HepG2 (cell line): ENCODE measurements around the gene NEURL4. TPM values are rescaled to one million over a fixed set of nuclear protein-coding genes. Genes with fewer than 3 reads are reported as not detected.

Experiments used
- ATAD3A ChIP-seq: sonication (generic); formaldehyde crosslinking; IDR thresholded peaks from 2 replicates; pipeline ENCODE4 v1.4.0; 2020; ENCODE audit warnings: missing genetic modification reagents
- BRD4 ChIP-seq: sonication (generic); formaldehyde crosslinking; IDR thresholded peaks from 2 replicates; pipeline ENCODE4 v1.4.0; 2020; ENCODE audit warnings: missing genetic modification reagents
- GATAD2A ChIP-seq: IDR thresholded peaks from 2 replicates; pipeline ENCODE4 v1.6.1; 2016
- KIAA2018 ChIP-seq: sonication (generic); formaldehyde crosslinking; IDR thresholded peaks from 2 replicates; pipeline ENCODE4 v1.5.0; 2020; ENCODE audit warnings: mild to moderate bottlenecking, missing genetic modification reagents, borderline replicate concordance
- NFE2L2 ChIP-seq: fragments of 150-350 bp; IDR thresholded peaks from 2 replicates; pipeline ENCODE4 v1.6.1; 2014; ENCODE audit warnings: low read length
- NR0B2 ChIP-seq: sonication (generic); formaldehyde crosslinking; IDR thresholded peaks from 2 replicates; pipeline ENCODE4 v1.4.0; 2020; ENCODE audit warnings: mild to moderate bottlenecking, missing genetic modification reagents
- RCOR2 ChIP-seq: IDR thresholded peaks from 2 replicates; pipeline ENCODE4 v1.6.1; 2016; ENCODE audit warnings: missing biosample characterization, missing genetic modification reagents
- TARDBP ChIP-seq: sonication (generic); formaldehyde crosslinking; IDR thresholded peaks from 2 replicates; pipeline ENCODE4 v1.8.0; 2022; ENCODE audit warnings: mild to moderate bottlenecking, missing genetic modification reagents
- TIGD3 ChIP-seq: sonication (generic); formaldehyde crosslinking; IDR thresholded peaks from 2 replicates; pipeline ENCODE4 v1.5.1; 2020; ENCODE audit warnings: mild to moderate bottlenecking, missing genetic modification reagents, borderline replicate concordance
- ZNF143 ChIP-seq: sonication (generic); formaldehyde crosslinking; IDR thresholded peaks from 2 replicates; pipeline ENCODE4 v1.4.0; 2020; ENCODE audit warnings: missing genetic modification reagents
- ZNF274 ChIP-seq: sonication (generic); formaldehyde crosslinking; IDR thresholded peaks from 2 replicates; pipeline ENCODE4 v1.5.1; 2020; ENCODE audit warnings: mild to moderate bottlenecking, missing genetic modification reagents
- ZNF570 ChIP-seq: sonication (generic); formaldehyde crosslinking; IDR thresholded peaks from 2 replicates; pipeline ENCODE4 v1.4.0; 2020; ENCODE audit warnings: mild to moderate bottlenecking, missing genetic modification reagents, borderline replicate concordance
- polyA plus RNA-seq, 8 experiments: library from polyadenylated mRNA; depleted of rRNA in 3 of 8; stranded (reverse) in 7 of 8; unstranded in 1 of 8; fragments of >200 nt; fragmentation: Illumina TruSeq in 4 of 8; extraction: Trizol in 4 of 8; gene quantifications; 2 replicates each; pipeline versions ENCODE4 v1.2.1 to v1.2.3, GENCODE V29; 2011 to 2016; ENCODE audit warnings: low read depth in 4 of 8, missing spikeins in 1 of 8, mixed read lengths in 1 of 8; ENCODE audit not compliant: insufficient read depth in 1 of 8
- total RNA-seq, 5 experiments: library from RNA; depleted of rRNA; stranded (reverse); fragments of >200 nt; fragmentation: Illumina TruSeq; extraction: Trizol; gene quantifications; 2 replicates each; pipeline ENCODE4 v1.2.3, GENCODE V29; 2016; ENCODE audit warnings: low read depth in 1 of 5
- TF ChIP-seq, protein P1 (sequence below): sonication (generic); formaldehyde crosslinking; IDR thresholded peaks from 2 replicates; pipeline ENCODE4 v1.5.1; 2020; ENCODE audit warnings: mild to moderate bottlenecking, missing genetic modification reagents, borderline replicate concordance

NEURL4 gene
- total and polyA plus RNA-seq, 2 of the 13 experiments (the other 11 are each of a cell fraction or from before 2014, with no cell fraction given), result 14.8 to 15.7 TPM

GRCh38 chr17:7351665-7352502, 22.7 kb upstream of the NEURL4 start, which contains the start of gene KCTD11 (continued):
- TF ChIP-seq KIAA2018 (CRISPR knock-in tag) (no peak), GATAD2A (CRISPR knock-in tag) (no peak), ATAD3A (no peak), NR0B2 (CRISPR knock-in tag) (peak; percentile 81; the same call in 1 of the 2 replicates), NFE2L2 (no peak), ZNF570 (CRISPR knock-in tag) (no peak), ZNF143 (CRISPR knock-in tag) (peak; percentile 48; the same call in 1 of the 2 replicates), BRD4 (CRISPR knock-in tag) (no peak), RCOR2 (CRISPR knock-in tag) (0 out of 2 replicates have a peak, but pooled peaks have one; percentile 18), ZNF274 (no peak), TARDBP (CRISPR knock-in tag) (no peak; the same call in 1 of the 2 replicates), TIGD3 (CRISPR knock-in tag) (no peak)
- TF ChIP-seq, protein P1, sequence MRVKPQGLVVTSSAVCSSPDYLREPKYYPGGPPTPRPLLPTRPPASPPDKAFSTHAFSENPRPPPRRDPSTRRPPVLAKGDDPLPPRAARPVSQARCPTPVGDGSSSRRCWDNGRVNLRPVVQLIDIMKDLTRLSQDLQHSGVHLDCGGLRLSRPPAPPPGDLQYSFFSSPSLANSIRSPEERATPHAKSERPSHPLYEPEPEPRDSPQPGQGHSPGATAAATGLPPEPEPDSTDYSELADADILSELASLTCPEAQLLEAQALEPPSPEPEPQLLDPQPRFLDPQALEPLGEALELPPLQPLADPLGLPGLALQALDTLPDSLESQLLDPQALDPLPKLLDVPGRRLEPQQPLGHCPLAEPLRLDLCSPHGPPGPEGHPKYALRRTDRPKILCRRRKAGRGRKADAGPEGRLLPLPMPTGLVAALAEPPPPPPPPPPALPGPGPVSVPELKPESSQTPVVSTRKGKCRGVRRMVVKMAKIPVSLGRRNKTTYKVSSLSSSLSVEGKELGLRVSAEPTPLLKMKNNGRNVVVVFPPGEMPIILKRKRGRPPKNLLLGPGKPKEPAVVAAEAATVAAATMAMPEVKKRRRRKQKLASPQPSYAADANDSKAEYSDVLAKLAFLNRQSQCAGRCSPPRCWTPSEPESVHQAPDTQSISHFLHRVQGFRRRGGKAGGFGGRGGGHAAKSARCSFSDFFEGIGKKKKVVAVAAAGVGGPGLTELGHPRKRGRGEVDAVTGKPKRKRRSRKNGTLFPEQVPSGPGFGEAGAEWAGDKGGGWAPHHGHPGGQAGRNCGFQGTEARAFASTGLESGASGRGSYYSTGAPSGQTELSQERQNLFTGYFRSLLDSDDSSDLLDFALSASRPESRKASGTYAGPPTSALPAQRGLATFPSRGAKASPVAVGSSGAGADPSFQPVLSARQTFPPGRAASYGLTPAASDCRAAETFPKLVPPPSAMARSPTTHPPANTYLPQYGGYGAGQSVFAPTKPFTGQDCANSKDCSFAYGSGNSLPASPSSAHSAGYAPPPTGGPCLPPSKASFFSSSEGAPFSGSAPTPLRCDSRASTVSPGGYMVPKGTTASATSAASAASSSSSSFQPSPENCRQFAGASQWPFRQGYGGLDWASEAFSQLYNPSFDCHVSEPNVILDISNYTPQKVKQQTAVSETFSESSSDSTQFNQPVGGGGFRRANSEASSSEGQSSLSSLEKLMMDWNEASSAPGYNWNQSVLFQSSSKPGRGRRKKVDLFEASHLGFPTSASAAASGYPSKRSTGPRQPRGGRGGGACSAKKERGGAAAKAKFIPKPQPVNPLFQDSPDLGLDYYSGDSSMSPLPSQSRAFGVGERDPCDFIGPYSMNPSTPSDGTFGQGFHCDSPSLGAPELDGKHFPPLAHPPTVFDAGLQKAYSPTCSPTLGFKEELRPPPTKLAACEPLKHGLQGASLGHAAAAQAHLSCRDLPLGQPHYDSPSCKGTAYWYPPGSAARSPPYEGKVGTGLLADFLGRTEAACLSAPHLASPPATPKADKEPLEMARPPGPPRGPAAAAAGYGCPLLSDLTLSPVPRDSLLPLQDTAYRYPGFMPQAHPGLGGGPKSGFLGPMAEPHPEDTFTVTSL (CRISPR knock-in tag), result no peak
